ENCODE measurements around the gene PALD1.
A peak's percentile ranks its signal among the peaks of the same experiment; 100 is the strongest.

PALD1 gene

DNA sequence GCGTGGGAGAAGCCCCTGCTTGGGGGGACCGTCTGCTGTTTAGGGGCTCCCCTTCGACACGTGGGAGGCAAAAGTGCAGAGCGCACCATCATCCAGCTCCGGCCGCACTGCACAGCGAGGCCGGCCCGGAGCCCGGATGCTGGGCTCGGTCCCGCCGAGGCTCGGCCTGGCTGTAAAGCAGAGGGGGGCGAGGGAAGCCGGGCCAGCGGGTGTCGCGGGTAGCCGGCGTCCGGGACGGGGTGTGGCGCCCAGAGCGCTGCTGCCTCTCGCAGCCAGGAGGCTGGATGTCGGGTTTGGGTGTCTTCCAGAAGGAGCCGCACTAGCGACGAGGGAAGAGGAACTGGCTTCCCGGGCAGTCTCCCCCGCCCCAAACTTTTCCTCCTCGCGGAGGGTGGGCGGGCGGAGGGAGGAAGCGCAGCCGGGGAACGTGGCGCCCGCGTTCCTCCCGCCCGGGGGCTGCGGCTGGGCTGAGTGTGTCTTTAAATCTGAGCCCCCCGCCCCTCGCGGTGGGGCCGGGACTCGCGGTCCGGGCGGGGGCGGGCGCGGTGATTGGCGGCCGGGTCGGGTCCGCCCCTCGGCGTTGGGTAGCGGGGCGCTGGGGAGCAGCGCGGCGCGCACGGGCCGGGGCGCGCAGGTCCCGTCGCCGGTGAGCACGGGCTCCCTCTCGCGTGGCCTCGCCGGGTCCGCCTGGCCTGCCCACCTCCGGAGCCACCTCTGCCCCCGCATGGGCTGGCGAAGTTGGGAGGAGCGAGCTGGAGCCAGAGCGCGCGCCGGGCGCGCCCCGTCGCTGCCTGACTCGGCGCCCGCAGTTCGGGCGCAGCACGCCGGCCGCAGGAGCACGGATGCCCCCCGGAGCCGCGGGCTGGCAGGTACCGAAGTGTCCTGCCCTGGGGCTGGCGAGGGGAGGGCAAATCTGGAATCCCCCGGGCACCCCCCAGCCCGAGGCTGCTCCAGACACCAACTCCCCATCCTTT is at the start of gene PALD1:
PALD1 (plus strand) TSS at position 577 of the 974 bp plus-strand sequence. CDS start 47,185 bp downstream, outside the sequence.
- peak in 1 of 2 donors; percentile 33 for DNase-seq

DNA sequence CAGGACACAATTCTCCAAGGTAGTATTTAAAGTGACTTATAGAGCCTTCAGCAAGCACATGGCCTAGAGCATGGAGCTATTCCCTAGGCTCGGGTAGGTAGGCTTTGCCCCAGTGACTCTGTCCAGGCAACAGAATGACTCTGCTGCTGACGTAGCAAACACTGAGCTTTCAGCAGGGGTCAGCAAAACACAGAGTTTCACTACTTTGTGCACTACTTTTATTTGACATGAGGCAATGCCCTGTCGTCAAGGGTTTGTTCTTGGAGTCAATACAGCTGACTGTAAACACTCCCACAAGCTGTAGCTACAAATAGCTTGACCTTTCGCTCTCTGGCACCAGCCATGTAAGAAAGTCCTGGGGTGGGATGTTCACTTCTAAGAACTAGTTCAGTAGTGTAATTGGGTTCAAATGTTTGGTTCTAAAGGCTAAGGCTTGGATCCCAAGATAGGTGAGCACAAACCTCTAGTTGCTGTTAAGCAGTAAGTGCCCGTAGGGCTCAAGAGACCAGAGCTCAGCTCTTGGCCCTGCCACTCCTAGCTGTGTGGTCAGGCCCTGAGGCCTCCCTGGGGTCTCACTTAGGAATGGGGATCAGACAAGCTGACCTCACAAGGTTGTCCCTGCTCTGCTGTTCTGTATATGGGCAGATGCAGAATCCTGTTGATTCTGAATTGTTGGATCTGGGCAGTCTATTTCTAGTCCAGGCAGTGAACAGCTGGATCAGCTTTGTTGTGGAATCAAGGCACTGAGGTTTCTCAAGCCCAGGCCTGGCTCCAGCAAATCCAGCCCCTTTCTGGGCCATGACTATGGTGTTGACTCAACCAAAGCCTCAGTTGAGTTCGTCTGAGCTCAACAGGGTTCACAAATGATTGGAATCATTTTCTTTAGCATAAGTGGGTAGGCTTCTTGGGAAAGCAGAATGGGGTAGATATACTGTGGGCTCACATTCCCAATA is 47.8 kb upstream of the PALD1 start:
- DNase-seq = no peak

DNA sequence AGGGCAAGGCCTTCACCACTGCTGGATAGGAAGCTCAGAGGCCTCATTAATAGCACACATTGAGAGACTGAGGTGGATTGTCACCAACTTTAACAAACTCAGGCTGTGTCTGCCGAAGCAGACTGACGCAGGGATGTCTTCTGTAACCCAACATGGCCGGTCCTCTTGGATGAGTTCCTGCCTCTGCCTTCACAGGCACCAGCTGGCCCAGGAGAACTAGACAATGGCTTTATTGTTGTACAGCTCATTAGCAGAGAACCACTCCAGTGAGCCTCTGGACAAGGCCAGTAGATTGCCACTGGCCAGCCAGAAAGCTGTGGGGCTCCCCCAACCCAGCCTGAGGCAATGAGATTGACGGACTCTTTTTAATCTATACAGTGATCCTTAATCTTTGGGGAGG is 46.5 kb upstream of the PALD1 start:
- DNase-seq = no peak

DNA sequence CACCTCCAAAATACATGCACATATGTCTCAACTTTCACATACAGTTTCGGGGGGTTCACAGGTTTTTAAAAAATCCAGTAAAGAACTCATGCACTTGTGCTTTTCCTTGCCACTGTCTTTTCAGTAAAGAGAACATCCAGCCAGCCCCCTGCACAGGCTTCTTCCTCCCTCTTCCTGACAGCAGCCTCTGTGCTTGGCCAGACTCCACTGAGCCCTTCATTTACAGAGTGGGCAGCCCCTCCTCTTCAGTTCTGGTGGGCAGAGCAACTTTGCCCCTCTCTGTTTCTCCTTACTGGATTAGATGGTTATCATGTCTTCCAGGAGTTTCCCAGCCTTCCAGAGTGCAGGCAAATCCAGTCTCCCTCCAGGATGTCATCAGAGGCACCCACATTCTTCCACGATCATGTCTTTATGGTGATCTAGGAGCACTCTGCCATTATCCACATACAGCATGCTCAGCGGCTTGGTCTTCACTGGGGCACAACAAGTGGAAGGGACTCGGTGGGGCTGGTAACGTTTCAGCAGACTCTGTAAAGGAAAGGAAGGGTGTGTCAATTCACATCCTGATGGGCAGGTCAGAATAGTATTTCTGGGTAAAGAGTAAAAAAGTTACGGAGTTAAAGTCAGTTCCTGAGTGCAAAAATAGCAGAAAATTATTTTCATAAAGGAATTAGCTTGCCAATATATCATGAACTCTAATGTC is 45.9 kb upstream of the PALD1 start:
- DNase-seq = no peak

DNA sequence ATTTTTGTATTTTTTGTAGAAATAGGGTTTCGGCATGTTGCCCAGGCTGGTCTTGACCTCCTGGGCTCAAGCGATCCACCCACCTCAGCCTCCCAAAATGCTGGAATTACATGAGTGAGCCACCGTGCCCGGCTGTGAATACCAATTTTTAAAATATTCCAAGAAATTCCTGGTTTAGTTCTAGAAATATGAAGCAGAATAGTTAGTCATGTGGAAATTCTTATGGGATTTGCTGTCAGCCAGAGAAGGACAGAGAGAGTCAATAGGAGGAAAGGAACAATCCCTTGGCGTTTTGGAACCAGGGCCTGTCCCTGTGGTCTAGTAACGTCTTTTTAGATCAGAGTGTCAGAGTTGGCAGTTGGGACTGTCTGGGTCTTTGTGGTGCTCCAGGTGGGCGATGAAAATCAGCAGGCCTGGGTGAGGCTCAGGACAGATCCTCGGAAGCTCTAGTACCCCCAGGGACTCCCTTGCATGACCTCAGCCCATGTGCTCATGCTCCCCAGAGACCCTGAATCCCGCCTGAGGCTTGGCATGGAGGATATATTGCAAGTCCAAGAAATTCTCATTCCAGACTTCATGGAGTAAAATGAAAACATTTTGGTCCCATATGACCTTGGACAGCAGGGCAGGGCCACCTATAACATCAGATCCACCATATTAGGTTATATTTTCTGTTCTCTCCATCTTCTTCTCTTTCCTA is 44.8 kb upstream of the PALD1 start:
- DNase-seq = no peak

DNA sequence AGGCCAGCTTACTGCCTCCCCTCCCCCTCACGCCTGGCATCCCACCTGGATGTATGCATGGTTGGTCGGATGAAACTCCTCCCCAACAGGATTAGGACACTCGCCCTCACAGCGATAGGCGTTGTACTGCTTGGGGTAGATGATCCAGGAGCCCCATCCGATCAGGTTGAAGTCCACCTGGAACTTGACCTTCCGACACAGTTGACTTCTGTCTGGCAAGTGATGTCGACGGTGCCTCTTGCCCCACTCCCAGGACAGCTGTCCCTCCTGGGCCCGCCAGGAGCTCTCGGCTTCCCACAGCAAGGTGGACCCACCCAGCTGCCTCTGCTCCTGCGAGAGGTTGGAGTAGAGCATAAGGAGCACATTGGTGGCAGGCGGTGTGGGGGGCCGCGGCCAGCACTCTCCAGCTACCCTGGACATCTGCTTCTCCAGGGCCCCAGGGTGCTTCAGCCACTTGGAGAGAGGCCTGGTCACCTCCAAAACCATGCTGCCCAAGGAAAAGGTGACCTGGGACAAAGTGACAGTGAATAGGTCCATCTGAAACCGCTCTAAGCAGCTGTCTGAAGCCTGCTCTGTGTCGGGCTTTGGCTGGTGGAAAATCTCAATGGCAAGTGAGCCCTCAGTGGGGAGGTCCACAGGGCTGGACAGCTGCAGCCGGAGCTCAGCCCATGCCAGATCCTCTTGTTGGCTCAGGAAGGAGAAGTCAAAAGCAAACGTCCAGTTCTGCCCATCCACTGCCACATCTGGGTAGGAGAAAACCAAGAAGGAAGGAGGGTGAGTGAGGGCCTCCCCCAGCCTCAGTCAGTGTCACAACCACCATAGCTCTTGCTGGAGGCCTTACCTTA is 43.1 kb upstream of the PALD1 start:
- no peak for DNase-seq

DNA sequence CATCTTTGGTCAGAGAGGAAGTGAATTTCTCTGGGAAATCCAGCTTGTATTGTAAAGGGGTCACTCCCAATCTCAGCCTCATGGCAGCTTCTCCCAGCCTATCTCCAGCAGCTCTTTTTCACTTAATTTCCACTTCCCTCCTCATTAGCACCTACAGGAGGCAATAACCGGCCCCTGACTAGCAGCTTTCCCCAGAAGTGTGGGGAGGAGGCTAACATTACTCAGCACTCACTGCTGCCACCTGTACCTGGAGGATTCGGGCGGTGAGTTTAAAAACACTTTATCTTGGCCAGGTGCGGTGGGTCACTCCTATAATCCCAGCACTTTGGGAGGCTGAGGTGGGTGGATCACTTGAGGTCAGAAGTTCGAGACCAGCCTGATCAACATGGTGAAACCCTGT is 40.8 kb upstream of the PALD1 start:
- no peak for DNase-seq

DNA sequence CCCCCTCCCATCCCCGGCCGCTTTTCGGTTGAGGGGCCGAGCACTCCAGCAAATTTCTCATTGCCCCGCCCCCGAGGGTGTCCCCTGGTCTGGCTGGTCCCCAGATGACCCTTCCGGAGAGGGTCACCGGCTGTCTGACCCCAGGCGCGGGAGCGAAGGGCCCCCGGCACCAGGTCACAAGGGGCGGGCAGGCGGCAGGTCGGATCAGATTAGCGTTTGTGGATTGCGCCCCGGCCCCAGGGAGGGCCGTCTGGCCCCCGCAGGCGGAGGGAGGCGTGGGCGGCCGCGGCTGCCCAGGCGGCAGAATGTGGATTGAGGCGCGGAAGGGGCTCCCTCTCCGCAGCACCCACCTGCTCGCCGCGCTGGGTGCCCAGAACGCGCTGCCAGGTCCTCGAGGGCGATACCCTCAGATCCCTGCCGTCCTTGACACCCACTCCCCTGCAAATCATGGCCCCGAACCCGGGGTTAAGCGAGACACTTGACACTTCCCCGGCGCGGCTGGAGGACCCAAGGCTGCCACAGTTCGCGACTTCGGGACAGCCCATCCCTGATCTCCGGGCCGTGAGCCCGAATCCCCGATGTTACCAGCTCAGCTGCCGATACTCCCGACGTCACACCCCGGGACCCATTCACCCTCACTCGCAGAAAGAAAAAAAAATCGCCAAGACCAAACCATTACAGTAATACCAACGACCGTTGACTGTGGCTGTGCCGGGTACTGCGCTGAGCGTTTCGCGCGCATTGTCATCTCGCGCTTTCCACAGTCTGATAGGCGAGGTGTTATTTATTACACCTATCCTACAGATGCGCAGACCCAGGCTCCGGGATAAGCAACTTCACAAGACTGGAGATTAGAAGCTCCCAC is 38.0 kb upstream of the PALD1 start:
- DNase-seq = no peak

DNA sequence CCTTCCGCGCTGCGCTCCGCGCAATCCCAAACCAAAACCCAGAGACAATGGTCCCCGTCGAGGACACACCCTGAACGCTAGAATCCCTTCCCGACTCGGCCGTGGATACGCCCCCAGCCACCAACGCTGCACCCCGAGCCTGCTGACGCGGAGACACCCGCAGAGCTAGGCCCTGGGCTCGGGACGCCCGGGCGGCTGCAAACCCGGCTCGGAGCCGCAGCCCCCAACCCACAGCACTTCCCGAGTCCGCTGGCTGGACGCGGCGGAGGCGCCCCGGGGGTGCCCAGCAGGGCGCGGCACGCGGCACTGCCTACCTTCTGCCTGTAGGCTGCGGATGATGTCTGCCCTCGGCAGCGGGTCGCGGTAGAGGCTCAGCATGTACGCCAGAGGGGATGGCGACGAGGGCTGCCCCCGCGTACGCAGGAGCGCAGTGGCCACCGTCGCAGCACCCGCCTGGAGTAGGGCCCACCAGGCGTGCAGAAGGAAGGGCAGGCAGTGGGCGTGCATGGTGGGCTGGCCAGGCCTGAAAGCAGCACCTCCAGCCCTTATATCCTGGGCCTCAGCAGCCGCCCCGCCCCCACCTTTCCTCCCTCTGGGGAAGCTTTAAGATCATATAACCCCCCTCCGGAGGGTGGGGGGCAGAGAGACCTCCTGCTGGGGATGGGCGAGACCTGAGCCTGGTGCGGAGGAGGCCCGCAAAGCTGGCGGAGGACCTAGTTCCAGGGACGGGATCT is 37.2 kb upstream of the PALD1 start, which contains the start of gene NODAL:
NODAL (minus strand) TSS at position 521 of the 734 bp plus-strand sequence; CDS start at position 507, 14 bp downstream.
- no peak for DNase-seq

DNA sequence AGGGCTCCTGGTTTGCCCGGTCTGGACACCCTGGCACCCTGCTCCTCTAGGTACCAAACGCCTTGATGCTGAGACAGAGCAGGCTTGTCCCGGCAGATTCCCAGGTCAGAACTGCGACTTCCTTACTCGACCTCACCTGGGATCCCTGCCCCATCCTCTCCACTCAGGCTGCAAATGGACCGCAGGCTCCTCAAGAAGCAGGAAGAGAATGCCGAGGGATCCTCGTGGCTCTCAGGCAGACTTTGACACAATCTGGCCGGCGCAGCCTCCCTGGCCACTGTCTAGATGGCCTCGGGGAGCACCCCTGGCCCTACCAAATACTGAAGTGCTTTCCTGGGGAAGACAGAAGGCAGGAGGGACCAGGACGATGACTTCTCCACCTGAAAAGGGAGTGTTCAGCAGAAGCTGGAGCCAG is 36.7 kb upstream of the PALD1 start:
- DNase-seq = no peak

DNA sequence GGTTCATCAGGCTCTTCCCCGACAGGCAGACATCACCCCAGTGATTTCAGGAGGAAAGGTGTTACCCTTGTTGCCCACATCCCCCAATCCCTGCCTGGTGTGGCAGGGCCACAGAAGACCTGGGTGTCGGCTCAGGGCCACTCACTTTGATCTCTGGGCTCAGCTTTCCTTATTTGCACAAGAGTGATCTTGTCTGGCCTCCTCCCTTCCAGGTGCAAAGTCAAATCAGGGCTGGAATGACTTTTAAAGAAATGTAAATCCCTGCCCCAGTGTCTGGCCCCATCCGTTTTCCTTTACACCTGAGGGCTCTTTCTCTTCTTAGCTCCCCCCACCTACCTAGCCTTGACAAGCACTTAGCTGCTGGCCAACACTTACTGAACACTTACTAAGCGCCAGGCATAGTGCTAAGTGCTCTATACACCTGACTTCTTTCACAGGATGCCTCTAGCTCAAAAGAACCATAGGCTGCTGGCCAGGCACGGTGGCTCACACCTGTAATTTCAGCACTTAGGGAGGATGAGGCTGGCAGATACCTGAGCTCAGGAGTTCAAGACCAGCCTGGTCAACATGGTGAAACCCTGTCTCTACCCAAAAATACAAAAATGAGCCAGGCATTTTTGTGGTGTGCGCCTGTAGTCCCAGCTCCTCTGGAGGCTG is 36.1 kb upstream of the PALD1 start:
- DNase-seq = no peak

DNA sequence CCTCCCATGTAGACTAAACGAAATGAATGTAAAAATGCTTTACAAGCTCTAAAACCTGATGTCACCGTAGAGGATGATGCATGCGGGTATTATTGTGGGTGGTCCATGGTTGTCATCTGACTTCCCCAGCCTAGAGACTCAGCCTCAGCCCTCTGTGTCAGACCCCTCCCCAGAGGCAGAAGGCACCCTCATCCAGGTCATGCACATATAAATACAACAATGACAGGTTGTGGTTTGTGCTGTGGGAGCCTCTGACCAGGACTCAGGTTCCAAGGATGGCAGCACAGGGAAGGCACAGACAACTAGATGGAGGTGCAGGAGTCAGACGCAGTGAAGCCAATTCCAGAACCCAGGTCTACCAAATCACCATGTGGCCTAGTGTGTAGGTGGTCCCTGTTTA is 33.8 kb upstream of the PALD1 start:
- DNase-seq = no peak

DNA sequence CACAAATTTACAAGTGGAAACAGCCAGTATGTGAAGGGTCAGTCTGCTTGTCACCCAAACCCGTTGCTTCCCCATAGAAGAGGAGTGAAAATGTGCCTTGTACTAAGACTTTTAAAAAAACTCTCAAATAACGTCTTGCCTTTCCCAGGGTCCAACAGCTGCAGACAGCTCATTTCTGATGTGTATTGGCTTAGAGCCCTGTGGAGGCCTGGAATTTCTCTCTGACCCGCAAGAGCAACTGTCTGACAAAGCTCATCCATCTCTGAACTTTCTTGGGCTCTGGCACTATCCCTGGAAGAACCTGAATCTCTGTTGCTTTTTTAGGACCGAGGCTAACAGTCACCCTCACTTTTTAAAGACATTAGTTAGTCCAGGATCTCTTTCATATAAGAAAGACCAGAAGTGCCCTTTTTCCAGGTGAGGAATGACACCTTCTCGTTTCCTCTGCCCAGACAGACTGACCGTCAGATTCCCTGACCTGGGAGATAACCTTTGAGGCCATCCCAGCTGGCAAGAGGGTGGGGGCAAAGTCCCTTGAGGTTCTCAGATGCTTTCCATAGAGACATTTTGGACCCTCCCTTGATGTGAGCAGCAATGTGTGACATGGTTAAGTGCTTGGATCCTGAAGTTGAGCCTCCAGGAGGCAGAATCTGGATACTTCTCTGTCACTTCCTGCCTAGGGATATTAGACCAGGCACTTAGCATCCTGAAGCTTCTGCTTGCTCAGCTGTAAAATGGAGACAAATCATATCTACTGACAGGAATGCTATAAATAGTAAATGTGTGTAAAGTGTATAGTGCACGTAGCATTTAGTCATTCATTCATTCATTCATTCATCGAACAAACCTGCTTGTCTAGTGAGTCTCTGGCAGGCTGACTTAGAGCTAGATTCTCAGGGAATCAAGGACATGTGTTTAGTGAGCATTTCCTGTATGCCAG is 32.6 kb upstream of the PALD1 start:
- DNase-seq = no peak

DNA sequence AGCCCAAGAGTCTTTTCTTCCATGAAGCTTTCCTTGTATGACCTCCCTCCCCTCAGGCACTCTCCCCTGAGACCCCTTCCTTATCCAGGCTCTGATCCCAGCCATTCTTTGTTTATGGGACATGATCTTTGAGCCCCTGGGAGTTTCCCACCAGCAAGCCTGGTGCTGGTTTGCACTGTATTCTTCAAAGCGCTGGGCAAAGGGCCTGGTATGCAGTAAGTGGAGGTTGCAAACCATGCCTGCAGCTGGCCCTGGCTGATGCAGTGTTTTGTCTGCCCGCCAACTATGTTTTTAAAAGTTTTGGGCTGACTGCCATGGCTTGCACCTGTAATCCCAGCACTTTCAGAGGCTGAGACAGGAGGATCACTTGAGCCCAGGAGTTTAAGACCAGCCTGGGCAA is 30.3 kb upstream of the PALD1 start:
- no peak for DNase-seq

DNA sequence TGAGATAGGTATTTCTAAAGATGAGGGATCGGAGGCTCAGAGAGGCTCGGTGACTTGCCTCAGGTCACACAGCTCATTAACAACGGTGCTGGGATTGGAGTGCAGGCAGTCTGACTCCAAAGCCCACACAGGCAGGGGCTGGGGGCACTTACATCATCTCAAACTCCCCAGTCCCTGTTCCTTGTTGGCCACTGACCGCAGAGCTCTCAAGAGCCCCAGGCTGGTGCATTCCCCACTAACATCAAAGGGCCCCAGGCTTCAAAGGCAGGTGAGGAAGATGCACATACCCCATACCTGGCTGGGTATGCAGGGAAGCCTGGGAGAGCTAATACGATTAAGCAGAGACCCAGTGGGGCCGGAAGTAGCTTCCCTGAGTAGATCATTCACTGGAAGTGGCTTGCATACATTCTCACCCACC is 23.3 kb upstream of the PALD1 start:
- DNase-seq = no peak

DNA sequence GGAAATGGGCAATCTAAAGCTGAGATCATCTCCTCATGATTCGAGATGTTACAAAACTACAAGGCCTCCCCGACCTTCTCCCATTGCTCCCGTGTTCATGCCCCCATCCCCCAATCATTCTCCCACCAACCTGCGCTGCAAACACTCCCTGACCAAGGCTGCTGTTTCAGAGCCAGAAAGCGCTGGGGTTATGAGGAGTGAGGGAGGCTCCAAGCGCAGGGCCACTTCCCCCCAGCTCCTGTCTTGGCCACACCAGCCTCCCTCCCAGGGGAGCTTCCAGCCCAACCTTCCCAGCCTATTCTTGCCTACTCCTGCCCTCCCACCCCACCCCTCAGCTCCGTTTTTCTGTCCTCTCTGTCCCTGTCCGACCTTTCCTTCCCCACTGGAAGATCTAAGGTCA is 22.4 kb upstream of the PALD1 start:
- no peak for DNase-seq

DNA sequence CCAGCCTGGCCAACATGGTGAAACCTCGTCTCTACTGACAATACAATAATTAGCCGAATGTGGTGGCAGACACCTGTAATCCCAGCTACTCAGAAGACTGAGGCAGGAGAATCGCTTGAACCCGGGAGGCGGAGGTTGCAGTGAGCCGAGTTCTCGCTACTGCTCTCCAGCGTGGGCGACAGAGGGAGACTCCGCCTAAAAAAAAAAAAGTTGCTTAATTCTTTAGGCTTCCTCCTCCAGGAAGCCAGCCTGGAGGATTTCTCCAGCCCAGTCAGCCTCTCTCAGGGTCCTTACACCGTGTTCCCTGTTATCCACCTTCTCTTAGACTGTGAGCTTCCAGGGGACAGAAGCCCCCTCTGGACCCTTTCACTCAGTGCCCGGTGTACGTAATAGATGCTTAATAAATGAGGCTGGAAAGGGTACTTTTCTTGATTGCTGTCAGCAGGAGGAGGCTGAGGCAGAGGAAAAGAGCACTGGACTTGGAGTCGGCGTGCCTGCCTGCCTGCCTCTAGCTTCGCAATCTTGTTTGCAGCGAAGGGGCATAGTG is 20.7 kb upstream of the PALD1 start:
- DNase-seq = no peak
